ENCODE data around the gene NOS1. TPM values are rescaled to one million over a fixed set of nuclear protein-coding genes. Genes with fewer than 3 reads are reported as not detected.

The NOS1 gene
- polyA plus RNA-seq, 4 donors: under 0.01 to 0.79 (median 0.27) TPM; not detected in 1

DNA sequence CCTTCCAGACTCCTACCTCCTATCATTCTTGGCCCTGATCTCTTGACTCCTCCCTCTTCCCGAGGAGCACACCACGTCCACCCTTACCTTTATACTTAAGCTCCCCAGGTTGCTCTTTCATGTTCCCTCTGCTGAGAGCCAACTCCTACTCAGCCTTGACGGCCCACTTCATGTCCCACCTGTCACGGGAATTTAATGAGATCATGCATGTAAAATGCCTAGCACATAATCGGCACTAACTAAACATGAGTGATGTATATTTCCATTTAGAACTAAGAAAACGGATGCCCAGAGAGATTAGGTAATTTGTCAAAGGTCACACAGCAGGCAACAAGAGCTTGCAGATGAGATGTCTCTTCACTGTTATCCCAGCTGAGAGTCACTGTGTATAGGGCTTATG is 45.1 kb downstream of the NOS1 start:
- no peak for FAIRE-seq
- Histone ChIP-seq H3K36me3 (ENCODE audit: control insufficient read depth in 3 of 3, insufficient read depth in 2 of 3, low read depth in 1 of 3, low read length in 3 of 3) (no peaks in the 10 kb centered on the region), H3K27ac (ENCODE audit: low read depth in 1 of 3, low read length in 2 of 3) (no peak overlapping the region), H3K4me3 (ENCODE audit: low read depth in 1 of 3, low read length in 3 of 3) (no peak overlapping the region), H3K9me3 (ENCODE audit: control insufficient read depth in 2 of 2, insufficient read depth in 1 of 2, low read depth in 1 of 2, low read length in 1 of 2) (no peaks in the 10 kb centered on the region), H3K27me3 (ENCODE audit: control insufficient read depth in 3 of 3, insufficient read depth in 3 of 3, low read length in 3 of 3) (no peaks in the 10 kb centered on the region), H3K4me1 (ENCODE audit: control insufficient read depth in 3 of 3, insufficient read depth in 2 of 3, low read depth in 1 of 3, low read length in 2 of 3) (no peaks in the 10 kb centered on the region)
- WGBS, 3 donors: 73 to 87% (median 81%) methylated on average over 6 of the region's 6 CpGs
- no peak for DNase-seq

- H3K4me3 ChIP-seq (ENCODE audit: low read depth in 1 of 3, low read length in 3 of 3): no peak overlapping the region
- no peaks in the 10 kb centered on the region for H3K9me3 ChIP-seq (ENCODE audit: control insufficient read depth in 2 of 2, insufficient read depth in 1 of 2, low read depth in 1 of 2, low read length in 1 of 2)
- H3K4me1 ChIP-seq (ENCODE audit: control insufficient read depth in 3 of 3, insufficient read depth in 2 of 3, low read depth in 1 of 3, low read length in 2 of 3): no peaks in the 10 kb centered on the region
- 54 to 62% (median 55%) methylated on average over 4 of the region's 4 CpGs for WGBS, 3 donors
- DNase-seq (no peak), FAIRE-seq (no peak)
- H3K36me3 ChIP-seq (ENCODE audit: control insufficient read depth in 3 of 3, insufficient read depth in 2 of 3, low read depth in 1 of 3, low read length in 3 of 3): no peaks in the 10 kb centered on the region
- H3K27me3 ChIP-seq (ENCODE audit: control insufficient read depth in 3 of 3, insufficient read depth in 3 of 3, low read length in 3 of 3): no peaks in the 10 kb centered on the region
- H3K27ac ChIP-seq (ENCODE audit: low read depth in 1 of 3, low read length in 2 of 3): no peak overlapping the region
Measured at GRCh38 chr12:117313926-117314325, 47.5 kb downstream of the NOS1 start.

GRCh38 chr12:117312770-117313169 is 48.7 kb downstream of the NOS1 start:
- DNase-seq (no peak), FAIRE-seq (no peak)
- Histone ChIP-seq H3K4me1 (ENCODE audit: control insufficient read depth in 3 of 3, insufficient read depth in 2 of 3, low read depth in 1 of 3, low read length in 2 of 3) (no peaks in the 10 kb centered on the region), H3K9me3 (ENCODE audit: control insufficient read depth in 2 of 2, insufficient read depth in 1 of 2, low read depth in 1 of 2, low read length in 1 of 2) (no peaks in the 10 kb centered on the region), H3K27ac (ENCODE audit: low read depth in 1 of 3, low read length in 2 of 3) (no peak overlapping the region), H3K27me3 (ENCODE audit: control insufficient read depth in 3 of 3, insufficient read depth in 3 of 3, low read length in 3 of 3) (no peaks in the 10 kb centered on the region), H3K36me3 (ENCODE audit: control insufficient read depth in 3 of 3, insufficient read depth in 2 of 3, low read depth in 1 of 3, low read length in 3 of 3) (no peaks in the 10 kb centered on the region), H3K4me3 (ENCODE audit: low read depth in 1 of 3, low read length in 3 of 3) (no peak overlapping the region)
- 65 to 84% (median 76%) methylated on average over 3 of the region's 3 CpGs for WGBS, 3 donors

DNA sequence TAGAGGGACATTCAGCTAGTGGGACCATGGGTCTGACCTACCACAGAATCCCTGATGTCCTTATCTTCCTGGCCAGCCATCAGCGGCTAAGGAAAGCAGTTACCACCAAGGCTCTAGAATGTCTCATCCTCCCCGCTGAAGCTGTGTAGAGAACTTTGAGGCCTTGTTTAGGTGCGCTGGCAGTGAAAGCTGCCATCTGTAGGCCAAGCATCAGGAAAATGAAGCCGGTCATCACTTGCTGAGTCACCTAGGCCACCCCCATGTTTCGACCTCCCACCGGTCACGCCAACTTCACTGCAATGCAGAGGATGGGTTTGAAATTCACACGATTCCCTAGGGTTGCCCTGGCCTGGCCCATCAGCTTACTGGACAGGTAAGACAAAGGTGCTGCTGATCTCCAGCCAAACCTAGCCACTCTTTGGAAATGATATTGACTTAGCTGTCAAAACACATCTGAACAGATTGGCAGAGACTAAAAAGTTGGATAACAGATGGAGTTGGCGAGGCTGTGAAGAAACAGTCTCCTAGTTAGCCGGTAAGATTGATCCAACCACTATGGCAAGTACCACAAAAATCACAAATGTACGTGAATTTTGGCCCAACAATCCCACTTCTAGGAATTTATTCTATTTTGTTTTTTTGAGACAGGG is 52.0 kb downstream of the NOS1 start:
- FAIRE-seq (no peak), DNase-seq (no peak)
- no peaks in the 10 kb centered on the region for H3K27me3 ChIP-seq (ENCODE audit: control insufficient read depth in 3 of 3, insufficient read depth in 3 of 3, low read length in 3 of 3)
- no peak overlapping the region for H3K27ac ChIP-seq (ENCODE audit: low read depth in 1 of 3, low read length in 2 of 3)
- no peaks in the 10 kb centered on the region for H3K4me1 ChIP-seq (ENCODE audit: control insufficient read depth in 3 of 3, insufficient read depth in 2 of 3, low read depth in 1 of 3, low read length in 2 of 3)
- no peaks in the 10 kb centered on the region for H3K9me3 ChIP-seq (ENCODE audit: control insufficient read depth in 2 of 2, insufficient read depth in 1 of 2, low read depth in 1 of 2, low read length in 1 of 2)
- no peaks in the 10 kb centered on the region for H3K36me3 ChIP-seq (ENCODE audit: control insufficient read depth in 3 of 3, insufficient read depth in 2 of 3, low read depth in 1 of 3, low read length in 3 of 3)
- 87 to 90% (median 90%) methylated on average over 11 of the region's 11 CpGs for WGBS, 3 donors
- no peak overlapping the region for H3K4me3 ChIP-seq (ENCODE audit: low read depth in 1 of 3, low read length in 3 of 3)

GRCh38 chr12:117300174-117300573 is 61.3 kb downstream of the NOS1 start:
- DNase-seq: no peak
- WGBS, 3 donors: 56 to 68% (median 63%) methylated on average over 4 of the region's 4 CpGs

DNA sequence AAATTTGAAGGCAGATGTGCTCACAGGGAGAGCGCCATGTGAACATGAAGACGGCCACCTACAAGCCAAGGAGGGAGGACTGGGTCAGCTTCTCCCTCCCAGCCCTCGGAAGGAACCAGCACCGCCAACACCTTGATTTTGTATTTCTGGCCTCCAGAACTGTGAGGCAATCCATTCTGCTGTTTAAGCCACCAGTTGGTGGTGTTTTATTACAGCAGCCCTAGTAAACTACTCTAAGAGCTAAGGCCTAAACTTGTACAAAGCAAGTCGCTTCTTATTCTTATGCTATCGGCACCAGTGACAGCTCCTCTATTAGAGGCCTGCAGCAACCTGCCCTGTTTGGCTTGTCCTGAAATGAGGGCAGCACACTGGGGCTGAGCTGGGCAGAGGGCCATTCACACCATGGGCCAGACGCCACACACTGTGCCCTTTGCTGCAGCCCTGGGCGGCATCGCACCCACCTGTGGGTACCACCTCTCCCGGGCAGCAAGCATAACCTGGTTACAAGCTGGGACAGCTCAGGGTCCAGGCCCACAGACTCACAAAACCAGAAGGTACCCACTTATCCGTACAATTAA is 62.7 kb downstream of the NOS1 start:
- H3K27me3 ChIP-seq (ENCODE audit: control insufficient read depth in 3 of 3, insufficient read depth in 3 of 3, low read length in 3 of 3): peaks cover 0 to 2% (median 0%) of the 10 kb centered on the region in 3 donors
- H3K4me1 ChIP-seq (ENCODE audit: control insufficient read depth in 3 of 3, insufficient read depth in 2 of 3, low read depth in 1 of 3, low read length in 2 of 3): no peaks in the 10 kb centered on the region
- no peaks in the 10 kb centered on the region for H3K36me3 ChIP-seq (ENCODE audit: control insufficient read depth in 3 of 3, insufficient read depth in 2 of 3, low read depth in 1 of 3, low read length in 3 of 3)
- H3K27ac ChIP-seq (ENCODE audit: low read depth in 1 of 3, low read length in 2 of 3): no peak overlapping the region
- WGBS, 3 donors: 87 to 93% (median 92%) methylated on average over 11 of the region's 11 CpGs
- no peaks in the 10 kb centered on the region for H3K9me3 ChIP-seq (ENCODE audit: control insufficient read depth in 2 of 2, insufficient read depth in 1 of 2, low read depth in 1 of 2, low read length in 1 of 2)
- DNase-seq (no peak), FAIRE-seq (no peak)
- H3K4me3 ChIP-seq (ENCODE audit: low read depth in 1 of 3, low read length in 3 of 3): no peak overlapping the region

More at GRCh38 chr12:117300174-117300573, 61.3 kb downstream of the NOS1 start:
- FAIRE-seq: no peak
- Histone ChIP-seq H3K4me3 (ENCODE audit: low read depth in 1 of 3, low read length in 3 of 3) (no peak overlapping the region), H3K36me3 (ENCODE audit: control insufficient read depth in 3 of 3, insufficient read depth in 2 of 3, low read depth in 1 of 3, low read length in 3 of 3) (no peaks in the 10 kb centered on the region), H3K4me1 (ENCODE audit: control insufficient read depth in 3 of 3, insufficient read depth in 2 of 3, low read depth in 1 of 3, low read length in 2 of 3) (no peaks in the 10 kb centered on the region), H3K27me3 (ENCODE audit: control insufficient read depth in 3 of 3, insufficient read depth in 3 of 3, low read length in 3 of 3) (no peaks in the 10 kb centered on the region), H3K9me3 (ENCODE audit: control insufficient read depth in 2 of 2, insufficient read depth in 1 of 2, low read depth in 1 of 2, low read length in 1 of 2) (no peaks in the 10 kb centered on the region), H3K27ac (ENCODE audit: low read depth in 1 of 3, low read length in 2 of 3) (no peak overlapping the region)

DNA sequence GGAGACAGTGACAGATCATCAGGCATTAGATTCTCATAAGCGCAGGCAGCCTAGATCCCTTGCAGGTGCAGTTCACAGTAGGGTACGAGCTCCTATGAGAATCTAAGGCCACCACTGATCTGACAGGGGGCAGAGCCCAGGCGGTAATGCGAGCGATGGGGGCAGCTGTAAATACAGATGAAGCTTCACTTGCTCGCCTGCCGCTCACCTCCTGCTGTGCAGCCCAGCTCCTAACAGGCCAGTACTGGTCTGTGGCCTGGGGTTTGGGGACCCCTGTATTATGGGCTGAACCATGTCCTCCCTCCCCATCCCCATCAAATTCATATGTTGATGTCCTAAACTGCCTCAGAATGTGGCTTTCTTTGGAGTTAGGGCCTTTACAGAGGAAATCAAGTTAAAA is 63.2 kb downstream of the NOS1 start:
- H3K4me1 ChIP-seq (ENCODE audit: control insufficient read depth in 3 of 3, insufficient read depth in 2 of 3, low read depth in 1 of 3, low read length in 2 of 3): no peaks in the 10 kb centered on the region
- H3K4me3 ChIP-seq (ENCODE audit: low read depth in 1 of 3, low read length in 3 of 3): no peak overlapping the region
- H3K27ac ChIP-seq (ENCODE audit: low read depth in 1 of 3, low read length in 2 of 3): no peak overlapping the region
- DNase-seq (no peak), FAIRE-seq (no peak)
- H3K36me3 ChIP-seq (ENCODE audit: control insufficient read depth in 3 of 3, insufficient read depth in 2 of 3, low read depth in 1 of 3, low read length in 3 of 3): no peaks in the 10 kb centered on the region
- no peaks in the 10 kb centered on the region for H3K9me3 ChIP-seq (ENCODE audit: control insufficient read depth in 2 of 2, insufficient read depth in 1 of 2, low read depth in 1 of 2, low read length in 1 of 2)
- H3K27me3 ChIP-seq (ENCODE audit: control insufficient read depth in 3 of 3, insufficient read depth in 3 of 3, low read length in 3 of 3): peaks cover 0 to 2% (median 0%) of the 10 kb centered on the region in 3 donors
- 85 to 90% (median 88%) methylated on average over 7 of the region's 7 CpGs for WGBS, 3 donors

GRCh38 chr12:117294189-117294603 is 67.2 kb downstream of the NOS1 start:
- no peaks in the 10 kb centered on the region for H3K36me3 ChIP-seq (ENCODE audit: control insufficient read depth in 3 of 3, insufficient read depth in 2 of 3, low read depth in 1 of 3, low read length in 3 of 3)
- peaks cover 0 to 2% (median 2%) of the 10 kb centered on the region in 3 donors for H3K27me3 ChIP-seq (ENCODE audit: control insufficient read depth in 3 of 3, insufficient read depth in 3 of 3, low read length in 3 of 3)
- 17 to 22% (median 18%) methylated on average over 14 of the region's 14 CpGs for WGBS, 3 donors
- DNase-seq (no peak), FAIRE-seq (no peak)
- no peak overlapping the region for H3K4me3 ChIP-seq (ENCODE audit: low read depth in 1 of 3, low read length in 3 of 3)
- no peaks in the 10 kb centered on the region for H3K9me3 ChIP-seq (ENCODE audit: control insufficient read depth in 2 of 2, insufficient read depth in 1 of 2, low read depth in 1 of 2, low read length in 1 of 2)
- H3K4me1 ChIP-seq (ENCODE audit: control insufficient read depth in 3 of 3, insufficient read depth in 2 of 3, low read depth in 1 of 3, low read length in 2 of 3): no peaks in the 10 kb centered on the region
- no peak overlapping the region for H3K27ac ChIP-seq (ENCODE audit: low read depth in 1 of 3, low read length in 2 of 3)

GRCh38 chr12:117293510-117293909 is 67.9 kb downstream of the NOS1 start:
- no peak for FAIRE-seq
- H3K9me3 ChIP-seq (ENCODE audit: control insufficient read depth in 2 of 2, insufficient read depth in 1 of 2, low read depth in 1 of 2, low read length in 1 of 2): no peaks in the 10 kb centered on the region
- DNase-seq: no peak
- 71 to 84% (median 74%) methylated on average over 1 of the region's 1 CpG for WGBS, 3 donors
- H3K27me3 ChIP-seq (ENCODE audit: control insufficient read depth in 3 of 3, insufficient read depth in 3 of 3, low read length in 3 of 3): peaks cover 0 to 2% (median 2%) of the 10 kb centered on the region in 3 donors
- no peak overlapping the region for H3K4me3 ChIP-seq (ENCODE audit: low read depth in 1 of 3, low read length in 3 of 3)
- H3K27ac ChIP-seq (ENCODE audit: low read depth in 1 of 3, low read length in 2 of 3): no peak overlapping the region
- no peaks in the 10 kb centered on the region for H3K36me3 ChIP-seq (ENCODE audit: control insufficient read depth in 3 of 3, insufficient read depth in 2 of 3, low read depth in 1 of 3, low read length in 3 of 3)
- H3K4me1 ChIP-seq (ENCODE audit: control insufficient read depth in 3 of 3, insufficient read depth in 2 of 3, low read depth in 1 of 3, low read length in 2 of 3): no peaks in the 10 kb centered on the region
